HG02642 (cell line): ENCODE data around the gene IQSEC2.

Experiments used
- ATAC-seq: cut with Tn5 transposase; IDR thresholded peaks from one replicate; pipeline ENCODE4 v1.9.1; 2021; ENCODE audit warnings: mild to moderate bottlenecking; ENCODE audit not compliant: unreplicated experiment, poor library complexity

The IQSEC2 gene

GRCh38 chrX:53305996-53306937, 24.9 kb upstream of the IQSEC2 start:
- ATAC-seq = no peak

DNA sequence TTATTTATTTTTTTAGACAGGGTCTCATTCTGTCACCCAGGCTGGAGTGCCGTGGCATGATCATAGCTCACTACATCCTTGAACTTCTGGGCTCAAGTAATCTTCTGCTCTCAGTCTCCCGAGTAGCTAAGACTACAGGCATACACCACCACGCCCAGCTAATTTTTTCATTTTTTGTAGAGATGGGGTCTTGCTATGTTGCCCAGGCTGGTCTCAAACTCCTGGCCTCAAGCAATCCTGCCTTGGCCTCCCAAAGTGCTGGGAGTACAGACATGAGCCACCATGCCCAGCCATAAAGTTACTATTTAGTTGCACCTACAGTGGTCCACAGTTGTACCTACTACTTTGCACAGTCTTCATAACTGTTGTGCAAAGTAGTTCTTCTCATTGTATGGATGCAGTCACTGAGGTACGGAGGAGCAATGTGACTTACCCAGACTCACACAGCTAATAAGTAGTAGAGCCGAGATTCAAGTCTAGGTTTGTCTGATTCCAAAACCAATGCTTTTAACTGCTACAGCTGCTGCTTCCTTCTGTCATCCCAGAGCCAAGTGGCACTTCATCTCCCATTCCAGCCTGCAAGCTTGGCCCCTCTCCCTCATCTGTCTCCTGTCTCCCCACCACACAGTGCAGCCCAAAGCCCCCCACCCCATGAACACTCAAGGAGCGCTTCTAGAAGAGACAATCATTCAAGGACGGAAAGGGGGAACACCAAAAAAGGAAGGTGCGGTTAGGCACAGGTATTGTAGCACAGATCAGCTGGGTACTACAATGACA, 24.0 kb upstream of the IQSEC2 start:
- no peak for ATAC-seq

- ATAC-seq = no peak
These were observed 21.8 kb upstream of the IQSEC2 start for GRCh38 chrX:53303195-53303594.

GRCh38 chrX:53300157-53300556, 18.8 kb upstream of the IQSEC2 start:
- ATAC-seq = no peak

DNA sequence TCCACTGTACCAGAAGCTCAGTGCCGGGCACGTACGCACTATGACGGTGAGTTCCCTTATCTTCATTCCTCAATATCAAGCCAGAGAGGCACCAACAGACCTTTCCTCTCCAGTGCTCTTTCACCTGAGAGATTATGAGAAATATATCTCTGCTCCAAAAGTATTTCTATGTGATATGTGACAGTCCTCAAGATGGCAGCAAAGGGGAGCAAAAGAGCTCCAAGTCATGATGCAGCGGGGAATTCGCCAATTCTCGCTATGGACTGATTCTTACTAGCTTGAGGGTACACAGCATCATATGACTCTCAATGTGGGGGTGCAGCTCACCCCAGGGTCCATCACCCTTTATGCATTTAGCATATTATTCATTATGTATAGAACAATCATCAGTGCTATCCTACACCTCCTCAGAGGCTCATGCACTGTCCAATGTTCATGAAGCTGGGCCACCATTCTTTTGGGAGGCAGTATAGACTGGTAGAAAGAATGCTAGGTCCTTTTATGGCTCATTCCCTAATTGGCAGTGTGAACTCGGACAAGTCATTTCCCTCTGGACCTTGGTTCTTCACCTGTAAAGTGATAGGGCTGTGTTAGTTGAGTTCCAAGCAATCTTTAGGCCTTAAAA, 12.8 kb upstream of the IQSEC2 start:
- no peak for ATAC-seq

DNA sequence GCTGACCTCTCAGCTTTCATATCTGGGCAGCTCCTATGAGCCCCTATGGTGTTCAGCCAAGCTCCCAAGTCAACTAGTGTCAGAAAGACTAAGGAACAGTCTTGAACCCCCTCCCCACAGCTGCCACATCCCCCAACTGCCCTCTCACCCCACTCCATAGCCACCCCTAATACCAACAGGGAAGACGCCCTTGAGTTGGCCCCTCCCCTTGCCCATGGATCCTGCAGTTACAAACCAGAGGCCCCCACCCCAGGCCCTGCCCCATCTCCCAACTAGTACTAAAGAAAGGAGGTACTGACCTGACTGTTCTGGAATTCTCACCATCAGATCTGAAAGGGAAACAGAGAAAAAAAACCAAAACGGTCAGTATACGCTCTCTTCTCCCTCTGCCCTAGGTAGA, 10.2 kb upstream of the IQSEC2 start:
- no peak for ATAC-seq

GRCh38 chrX:53290441-53291041, 9.2 kb upstream of the IQSEC2 start:
- no peak for ATAC-seq

GRCh38 chrX:53288189-53288588, 6.8 kb upstream of the IQSEC2 start:
- ATAC-seq = no peak

DNA sequence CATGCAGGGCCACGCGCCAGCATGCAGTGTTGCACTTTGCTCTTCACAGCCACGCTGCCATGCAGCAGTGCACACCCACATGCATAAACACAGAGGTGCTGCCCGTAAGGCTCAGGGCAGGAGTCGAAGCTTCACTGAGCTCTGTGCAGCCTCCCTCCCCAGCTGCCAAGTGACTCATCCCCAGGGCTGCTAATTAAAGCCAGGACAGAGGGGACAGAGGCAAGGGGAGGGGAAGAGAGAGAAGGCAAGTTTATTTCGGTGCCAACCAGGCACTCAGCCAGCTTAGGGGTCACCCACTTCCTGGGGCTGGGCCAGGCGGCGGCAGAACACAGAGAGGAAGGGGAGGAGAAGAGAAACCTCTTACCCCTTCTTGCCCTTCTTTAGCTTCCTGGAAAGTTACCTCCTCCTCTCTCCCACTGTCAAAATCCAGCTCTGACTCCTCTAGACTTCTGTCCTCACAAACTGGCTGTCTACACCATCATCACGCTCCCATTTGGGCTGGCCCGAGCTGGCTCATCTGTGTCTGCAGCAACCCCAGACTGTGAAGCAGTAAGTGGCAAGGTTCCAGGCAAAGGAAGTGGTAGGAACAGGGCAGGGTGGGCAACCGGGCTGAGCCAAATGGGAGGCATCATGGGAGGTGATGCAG, 6.2 kb upstream of the IQSEC2 start:
- ATAC-seq = no peak

DNA sequence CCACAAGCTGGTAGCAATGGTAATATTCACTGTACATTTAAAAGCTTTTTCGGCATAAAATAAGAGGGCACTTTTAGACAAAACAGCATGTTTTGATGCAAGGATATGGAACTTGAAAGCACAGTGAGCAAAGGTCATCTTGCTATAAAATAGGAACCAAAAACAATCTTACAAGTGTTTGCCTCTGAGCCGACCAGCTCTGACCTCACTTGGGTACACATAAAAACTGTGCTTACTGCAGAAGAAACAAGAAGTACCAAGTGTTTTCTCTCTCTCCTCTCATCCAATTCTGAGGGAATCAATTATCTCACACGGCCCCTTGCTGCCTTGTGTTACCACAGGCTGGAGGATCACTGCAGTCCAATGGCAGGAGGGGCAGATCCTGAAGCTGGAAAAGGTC, 4.8 kb upstream of the IQSEC2 start:
- ATAC-seq = no peak

GRCh38 chrX:53285591-53285990, 4.2 kb upstream of the IQSEC2 start:
- no peak for ATAC-seq

DNA sequence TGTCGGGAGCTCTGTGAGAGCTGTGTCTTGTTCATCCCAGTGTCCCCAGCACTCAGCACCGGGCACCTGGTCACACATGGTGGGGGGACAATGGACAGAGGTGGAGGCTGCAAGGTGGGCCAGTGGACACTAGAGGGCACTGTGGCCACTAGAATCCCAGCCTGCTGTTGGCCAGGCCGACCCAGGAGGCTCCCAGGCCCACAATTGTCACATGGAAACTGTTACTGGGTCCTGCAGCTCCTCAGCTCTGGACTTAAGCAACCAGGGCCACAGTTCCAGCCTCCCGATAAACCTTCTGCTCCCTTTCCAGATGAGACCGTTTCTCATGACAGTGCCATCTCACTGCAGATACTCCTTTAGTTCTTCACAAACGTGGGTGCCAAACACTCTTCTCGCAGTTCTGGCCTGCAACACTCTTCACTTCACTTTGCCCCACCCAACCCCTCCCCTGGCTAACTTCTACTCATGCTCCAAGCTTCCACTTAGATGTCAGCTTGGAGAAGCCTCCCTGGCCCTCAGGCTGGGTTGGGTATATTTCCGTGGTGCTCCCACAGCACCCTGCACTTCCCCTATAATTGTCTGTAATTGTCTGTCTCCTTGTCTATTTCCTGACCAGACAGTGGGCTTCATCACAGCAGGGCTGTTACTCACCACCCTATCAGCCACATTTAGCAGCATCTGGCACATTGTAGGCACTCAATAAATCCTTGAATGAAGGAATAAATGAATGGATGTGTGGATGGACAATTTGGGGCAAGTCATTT, 3.5 kb upstream of the IQSEC2 start:
- peak; percentile 55 for ATAC-seq

GRCh38 chrX:53283567-53283966, 2.2 kb upstream of the IQSEC2 start:
- no peak for ATAC-seq

DNA sequence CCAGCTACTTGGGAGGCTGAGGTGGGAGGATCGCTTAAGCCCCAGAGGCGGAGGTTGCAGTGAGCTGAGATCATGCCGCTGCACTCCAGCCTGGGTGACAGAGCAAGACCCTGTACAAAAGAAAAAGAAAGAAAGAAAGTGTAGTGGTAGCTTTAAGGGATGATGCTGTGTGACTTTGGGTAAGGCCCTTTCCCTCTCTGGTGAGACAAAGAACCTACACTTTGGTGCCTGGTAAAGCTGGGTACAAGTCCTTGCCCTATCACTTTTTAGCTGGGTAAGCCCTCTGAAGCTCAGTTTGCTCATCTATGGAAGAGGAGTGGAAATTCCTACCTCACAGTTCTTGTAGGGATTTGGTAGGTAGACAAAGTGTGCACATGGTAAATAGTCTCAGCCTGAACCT, 1.7 kb upstream of the IQSEC2 start:
- no peak for ATAC-seq

- ATAC-seq = no peak
These were observed 745 bp upstream of the IQSEC2 start for GRCh38 chrX:53281963-53282695.

DNA sequence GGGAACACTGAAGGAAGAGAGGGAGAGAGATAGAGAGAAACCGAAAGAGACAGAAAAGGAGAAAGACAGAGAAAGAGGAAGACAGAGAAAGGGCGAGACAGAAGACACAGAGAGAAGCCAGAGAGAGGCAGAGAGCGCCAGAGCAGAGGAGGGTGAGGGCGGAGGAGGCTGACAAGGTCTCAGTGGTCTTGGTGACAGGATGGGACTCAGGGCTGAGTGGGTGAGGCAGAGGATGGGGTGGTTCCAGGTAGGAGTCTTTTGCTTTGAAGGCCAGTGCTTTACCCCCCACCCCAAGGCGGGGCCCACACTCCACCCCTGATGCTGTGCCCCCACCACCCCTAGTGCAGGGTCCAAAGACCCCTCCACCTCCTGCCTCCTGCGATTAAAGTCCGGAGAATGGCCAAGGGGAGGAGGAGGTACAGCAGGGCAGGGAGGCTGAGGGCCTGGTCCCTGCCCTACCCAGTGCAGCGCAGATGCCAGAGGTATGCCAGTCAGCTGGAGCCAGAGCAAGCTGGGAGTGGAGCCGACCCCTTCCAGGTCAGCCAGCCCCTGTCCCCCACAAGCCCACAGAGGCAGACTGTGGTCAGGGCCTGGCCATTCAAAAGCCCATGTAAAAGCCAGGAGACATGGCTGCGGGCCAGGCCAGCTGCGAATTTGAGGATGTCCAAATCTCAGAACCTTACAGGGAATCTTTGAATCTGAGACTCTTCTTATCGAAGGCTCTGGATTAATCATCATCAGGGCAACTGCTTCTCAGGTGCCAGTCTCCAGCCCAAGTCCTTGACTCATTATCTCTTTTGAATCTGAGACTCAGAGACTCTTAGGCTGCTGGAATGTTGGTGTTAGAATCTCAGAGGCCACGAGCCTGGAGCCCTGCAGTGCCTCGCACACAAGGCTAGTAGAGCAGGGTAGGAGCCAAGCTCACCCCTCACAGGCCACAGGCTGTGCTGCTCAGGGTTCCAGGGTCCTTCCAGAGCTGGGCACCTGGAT, 758 bp downstream of the IQSEC2 start:
- ATAC-seq = no peak
